HCT116 (cell line): ENCODE measurements around the gene TTC39C. TPM values are rescaled to one million over a fixed set of nuclear protein-coding genes. Genes with fewer than 3 reads are reported as not detected.
"Not testable (repeated sequence)": the region's sequence is repeated elsewhere in the genome, so short reads cannot be mapped to it uniquely, and the experiment has no call there.

Experiments
- ATAC-seq: fragments of 200-7000 bp; cut with Tn5 transposase; 2 replicates; pipeline ENCODE4 v1.9.1; 2020; ENCODE audit warnings: mild to moderate bottlenecking, moderate library complexity
- BruUV-seq: library from RNA; stranded (reverse); fragments of 400-500 nt; replicated peaks from 2 replicates; lab custom pipeline; 2021; lab: Mats Ljungman, UMichigan
- CTCF ChIA-PET: fragments of 300-600 bp; sonication (Branson Sonifier 250); formaldehyde crosslinking; loops from one replicate; lab custom pipeline; 2021; ENCODE audit warnings: antibody characterized with exemption; lab: Charles Lee
- POLR2A ChIA-PET: fragments of 300-600, 350-600 bp; sonication (Branson Sonifier 250); formaldehyde crosslinking; loops from one replicate; lab custom pipeline; 2021; ENCODE audit warnings: antibody characterized with exemption; lab: Charles Lee
- RAD21 ChIA-PET, 2 experiments: fragments of 300-600 bp; sonication (Branson Sonifier 250); formaldehyde crosslinking; loops; one replicate each; lab custom pipeline; 2023; ENCODE audit warnings: low total read pairs in 2 of 2; ENCODE audit not compliant: uncharacterized antibody in 2 of 2, unreplicated experiment in 2 of 2, low non-redundant PET in 1 of 2; lab: Charles Lee
- DNase-seq: peaks from one replicate; pipeline ENCODE4 v3.0.0-alpha.2; 2010; ENCODE audit warnings: low read depth, low spot score
- H2AFZ ChIP-seq: fragments of 200-600 bp; shearing (Covaris generic), sonication (generic); 2 replicates; pipeline ENCODE4 v1.6.1; 2017; ENCODE audit warnings: low read depth, mixed run types, mixed read lengths, antibody characterized with exemption, low read length; ENCODE audit not compliant: poor library complexity, severe bottlenecking
- H3K27ac ChIP-seq: 2 replicates; pipeline ENCODE4 v1.5.1; 2012; ENCODE audit warnings: low read depth, low read length
- H3K27me3 ChIP-seq: fragments of 200-600 bp; sonication (generic); 2 replicates; pipeline ENCODE4 v1.6.1; 2016; ENCODE audit warnings: mixed run types, low read length, mixed read lengths; ENCODE audit not compliant: insufficient read depth
- H3K36me3 ChIP-seq, 2 experiments: fragments of 200-500 bp in 1 of 2; fragments of 200-600 bp in 1 of 2; sonication (Bioruptor generic) in 1 of 2; sonication (generic) in 1 of 2; 2 replicates each; pipeline versions ENCODE4 v1.5.1 to v1.6.1; 2014 to 2016; ENCODE audit warnings: low read length in 2 of 2, inconsistent platforms in 1 of 2, mixed read lengths in 1 of 2, mixed run types in 1 of 2; ENCODE audit not compliant: insufficient read depth in 2 of 2, control insufficient read depth in 1 of 2
- H3K4me1 ChIP-seq, 2 experiments: fragments of 200-600 bp in 1 of 2; sonication (generic) in 1 of 2; 2 replicates each; pipeline versions ENCODE4 v1.5.1 to v1.6.1; 2012 to 2017; ENCODE audit warnings: low read length in 2 of 2, inconsistent platforms in 1 of 2, mild to moderate bottlenecking in 1 of 2, mixed read lengths in 1 of 2, mixed run types in 1 of 2, moderate library complexity in 1 of 2; ENCODE audit not compliant: insufficient read depth in 2 of 2, control insufficient read depth in 1 of 2
- H3K4me2 ChIP-seq: fragments of 200-600 bp; sonication (generic); 2 replicates; pipeline ENCODE4 v1.6.1; 2017; ENCODE audit warnings: mixed run types, low read length, mixed read lengths
- H3K4me3 ChIP-seq, 2 experiments: fragments of 200-600 bp in 1 of 2; sonication (generic) in 1 of 2; replicated peaks in 1 of 2; 2 replicates each; pipeline ENCODE4 v1.5.1; 2011 to 2016; ENCODE audit warnings: low read length in 2 of 2, control low read depth in 1 of 2, low read depth in 1 of 2, mild to moderate bottlenecking in 1 of 2, mixed read lengths in 1 of 2, mixed run types in 1 of 2
- H3K79me2 ChIP-seq: fragments of 200-600 bp; sonication (generic); 2 replicates; pipeline ENCODE4 v1.6.1; 2017; ENCODE audit warnings: mild to moderate bottlenecking, mixed run types, low read length, moderate library complexity, mixed read lengths; ENCODE audit not compliant: insufficient read depth
- H3K9ac ChIP-seq: fragments of 200-600 bp; sonication (generic); 2 replicates; pipeline ENCODE4 v1.6.1; 2016; ENCODE audit warnings: low read length, mixed read lengths
- H3K9me2 ChIP-seq: fragments of 200-600 bp; sonication (generic), shearing (Covaris generic); 2 replicates; pipeline ENCODE4 v1.6.1; 2017; ENCODE audit warnings: mixed run types, mild to moderate bottlenecking, moderate library complexity; ENCODE audit not compliant: insufficient read depth
- H3K9me3 ChIP-seq, 2 experiments: fragments of 200-500 bp in 1 of 2; fragments of 200-600 bp in 1 of 2; sonication (Bioruptor generic) in 1 of 2; sonication (generic) in 1 of 2; 2 replicates each; pipeline ENCODE4 v1.6.1; 2014 to 2017; ENCODE audit warnings: low read length in 2 of 2, mixed read lengths in 2 of 2, inconsistent platforms in 1 of 2, low read depth in 1 of 2, mild to moderate bottlenecking in 1 of 2, mixed run types in 1 of 2, moderate library complexity in 1 of 2; ENCODE audit not compliant: control insufficient read depth in 1 of 2, insufficient read depth in 1 of 2
- H4K20me1 ChIP-seq: fragments of 200-600 bp; sonication (generic), shearing (Covaris generic); 2 replicates; pipeline ENCODE4 v1.6.1; 2017; ENCODE audit warnings: mixed run types, mild to moderate bottlenecking, moderate library complexity; ENCODE audit not compliant: insufficient read depth
- CEBPB ChIP-seq: IDR thresholded peaks from 2 replicates; pipeline ENCODE4 v1.6.1; 2012; ENCODE audit warnings: low read depth
- CTCF ChIP-seq, 3 experiments: fragments of 200-600 bp in 1 of 3; sonication (generic) in 1 of 3; IDR thresholded peaks in 2 of 3; conservative IDR thresholded peaks in 1 of 3; 2 replicates each; pipeline ENCODE4 v1.5.1; 2012 to 2017; ENCODE audit warnings: low read depth in 2 of 3, low read length in 2 of 3, antibody characterized with exemption in 1 of 3, borderline replicate concordance in 1 of 3, control low read depth in 1 of 3, mild to moderate bottlenecking in 1 of 3, mixed read lengths in 1 of 3, mixed run types in 1 of 3, moderate library complexity in 1 of 3; ENCODE audit not compliant: insufficient read depth in 1 of 3
- EZH2 ChIP-seq: fragments of 200-600 bp; sonication (generic); IDR thresholded peaks from 2 replicates; pipeline ENCODE4 v1.6.1; 2017; ENCODE audit warnings: antibody characterized with exemption, mixed run types
- FOSL1 ChIP-seq: IDR thresholded peaks from 2 replicates; pipeline ENCODE4 v1.6.1; 2012; ENCODE audit warnings: low read depth
- ZNF274 ChIP-seq: fragments of 200-500 bp; sonication (Bioruptor generic); IDR thresholded peaks from 2 replicates; pipeline ENCODE4 v1.6.1; 2014; ENCODE audit warnings: mild to moderate bottlenecking, low read depth, low read length, inconsistent platforms
- intact Hi-C: fragments of 100-400 bp; cut with micrococcal nuclease; formaldehyde crosslinking; loops from 2 replicates; pipeline ENCODE4 v1.10.0; 2022
- total RNA-seq: library from RNA; stranded (reverse); gene quantifications from one replicate; pipeline ENCODE4 v1.2.1, GENCODE V29; 2021; ENCODE audit not compliant: unreplicated experiment

The TTC39C gene
- total RNA-seq, 1 experiment from 2014 or later = 24.8 TPM

GRCh38 chr18:24026457-24026856 is 11.9 kb downstream of the TTC39C start:
- no peak overlapping the region for H3K4me3 ChIP-seq
- no TSS peak for BruUV-seq
- no peak overlapping the region for H3K4me2 ChIP-seq
- H3K9me2 ChIP-seq = no peaks in the 10 kb centered on the region
- DNase-seq (no peak), ATAC-seq (no peak)
- CTCF ChIA-PET = no interaction called here
- RAD21 ChIA-PET = no interaction called here
- no peaks in the 10 kb centered on the region for H3K9me3 ChIP-seq
- H3K27me3 ChIP-seq = no peaks in the 10 kb centered on the region
- TF ChIP-seq EZH2 (no peak), ZNF274 (no peak), CTCF (IDR thresholded peaks at IDR 0.05 in 2 of 3, conservative IDR thresholded peaks at IDR 0.05 in 1 of 3; ENCODE audit: borderline replicate concordance in 1 of 3, insufficient read depth in 1 of 3, low read depth in 2 of 3, low read length in 2 of 3) (no peak)
- peaks cover 29% of the 10 kb centered on the region for H3K79me2 ChIP-seq
- no peak overlapping the region for H2AFZ ChIP-seq
- no peak overlapping the region for H3K27ac ChIP-seq
- H3K36me3 ChIP-seq = 0 out of 4 replicates have a peak, but pooled peaks cover 0 to 2% of the 10 kb centered on the region in 2 experiments
- POLR2A ChIA-PET = no interaction called here
- no peak overlapping the region for H3K9ac ChIP-seq
- no peaks in the 10 kb centered on the region for H4K20me1 ChIP-seq
- H3K4me1 ChIP-seq = peaks cover 9 to 23% of the 10 kb centered on the region in 2 experiments; a peak in 2 of 4 replicates
- intact Hi-C loops = loop anchor here (10.0 kb wide), 1 partner anchor 48 kb away; no protein-coding TSS in a partner anchor

DNA sequence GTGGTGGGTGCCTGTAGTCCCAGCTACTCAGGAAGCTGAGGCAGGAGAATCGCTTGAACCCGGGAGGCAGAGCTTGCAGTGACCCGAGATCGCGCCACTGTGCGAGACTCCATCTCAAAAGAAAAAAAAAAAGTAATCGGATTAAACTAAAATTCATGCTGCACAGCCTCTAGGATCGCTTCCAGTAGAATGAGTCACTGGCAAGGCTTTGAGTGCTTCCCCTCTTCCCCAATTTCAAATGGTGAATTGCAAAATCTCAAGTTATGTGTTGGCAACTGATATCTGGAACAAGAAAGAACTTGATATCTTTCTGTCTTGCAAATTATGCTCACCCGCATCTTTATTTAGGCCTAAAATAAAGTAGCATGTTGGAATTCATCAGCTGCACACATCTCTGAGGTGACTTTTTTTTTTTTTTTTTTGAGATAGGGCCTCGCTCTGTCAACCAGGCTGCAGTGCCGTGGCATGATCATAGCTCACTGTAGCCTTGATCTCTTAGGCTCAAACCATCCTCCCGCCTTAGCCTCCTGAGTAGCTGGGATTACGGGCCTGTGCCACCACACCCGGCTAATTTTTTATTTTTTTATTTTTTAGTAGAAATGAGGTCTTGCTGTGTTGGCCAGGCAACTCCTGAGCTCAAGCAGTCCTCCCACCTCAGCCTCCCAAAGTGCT is 12.7 kb downstream of the TTC39C start:
- intact Hi-C loops = loop anchor here (10.0 kb wide), 1 partner anchor 48 kb away; no protein-coding TSS in a partner anchor
- CTCF ChIA-PET = no interaction called here
- no TSS peak for BruUV-seq
- TF ChIP-seq FOSL1 (no peak), CEBPB (peak; percentile 56)
- Histone ChIP-seq H3K9me3 (no peaks in the 10 kb centered on the region), H3K9ac (no peak overlapping the region), H2AFZ (no peak overlapping the region), H3K4me1 (peaks cover 9 to 23% of the 10 kb centered on the region in 2 experiments; a peak in 2 of 4 replicates), H3K27ac (no peak overlapping the region), H4K20me1 (no peaks in the 10 kb centered on the region), H3K9me2 (no peaks in the 10 kb centered on the region), H3K4me3 (no peak overlapping the region), H3K27me3 (no peaks in the 10 kb centered on the region), H3K79me2 (peaks cover 30% of the 10 kb centered on the region), H3K4me2 (no peak overlapping the region), H3K36me3 (0 out of 4 replicates have a peak, but pooled peaks cover 0 to 2% of the 10 kb centered on the region in 2 experiments)
- no peak for DNase-seq
- ATAC-seq = no peak
- POLR2A ChIA-PET = no interaction called here
- RAD21 ChIA-PET = no interaction called here

GRCh38 chr18:24028946-24029345 is 14.4 kb downstream of the TTC39C start:
- H3K9me3 ChIP-seq, BruUV-seq: not testable (repeated sequence)

More at GRCh38 chr18:24028946-24029345, 14.4 kb downstream of the TTC39C start:
- H2AFZ ChIP-seq, H4K20me1 ChIP-seq, RAD21 ChIA-PET, H3K27me3 ChIP-seq, H3K36me3 ChIP-seq, H3K9ac ChIP-seq, CTCF ChIA-PET, H3K4me3 ChIP-seq, ATAC-seq, H3K4me2 ChIP-seq, POLR2A ChIA-PET, H3K9me2 ChIP-seq, H3K27ac ChIP-seq, DNase-seq: not testable (repeated sequence)
- intact Hi-C loops = loop anchor here (10.0 kb wide), 1 partner anchor 46 kb away; no protein-coding TSS in a partner anchor
- Histone ChIP-seq H3K4me1 (peaks cover 9 to 24% of the 10 kb centered on the region in 2 experiments; a peak in 2 of 4 replicates), H3K79me2 (peaks cover 27% of the 10 kb centered on the region)
